HUES64 (cell line): ENCODE data around the gene EPG5.

ENCODE experiments used
- H3K27ac ChIP-seq: 2 replicates; pipeline ENCODE4 v1.7.0; 2013; ENCODE audit warnings: low read depth, low read length, inconsistent platforms
- H3K27me3 ChIP-seq: 2 replicates; pipeline ENCODE4 v1.6.1; 2013; ENCODE audit warnings: mild to moderate bottlenecking, low read length; ENCODE audit not compliant: insufficient read depth
- H3K36me3 ChIP-seq: 2 replicates; pipeline ENCODE4 v1.6.1; 2013; ENCODE audit warnings: mild to moderate bottlenecking, low read length; ENCODE audit not compliant: insufficient read depth
- H3K4me1 ChIP-seq: 2 replicates; pipeline ENCODE4 v1.6.1; 2013; ENCODE audit warnings: mild to moderate bottlenecking, low read length, moderate library complexity; ENCODE audit not compliant: insufficient read depth
- H3K4me3 ChIP-seq: 2 replicates; pipeline ENCODE4 v1.5.1; 2013; ENCODE audit warnings: mild to moderate bottlenecking, low read length, moderate library complexity
- H3K9ac ChIP-seq: 2 replicates; pipeline ENCODE4 v1.6.1; 2013; ENCODE audit warnings: mild to moderate bottlenecking, low read depth, low read length
- H3K9me3 ChIP-seq: 2 replicates; pipeline ENCODE4 v1.6.1; 2013; ENCODE audit warnings: low read depth, low read length; ENCODE audit not compliant: insufficient read depth
- WGBS: fragments of 150-250, 120-280 bp; methylation state at CpG from one replicate; pipeline ENCODE4 v1.1.7; 2013; ENCODE audit warnings: missing lambda C conversion rate; 5-methylcytosine and 5-hydroxymethylcytosine counted together

Gene EPG5

DNA sequence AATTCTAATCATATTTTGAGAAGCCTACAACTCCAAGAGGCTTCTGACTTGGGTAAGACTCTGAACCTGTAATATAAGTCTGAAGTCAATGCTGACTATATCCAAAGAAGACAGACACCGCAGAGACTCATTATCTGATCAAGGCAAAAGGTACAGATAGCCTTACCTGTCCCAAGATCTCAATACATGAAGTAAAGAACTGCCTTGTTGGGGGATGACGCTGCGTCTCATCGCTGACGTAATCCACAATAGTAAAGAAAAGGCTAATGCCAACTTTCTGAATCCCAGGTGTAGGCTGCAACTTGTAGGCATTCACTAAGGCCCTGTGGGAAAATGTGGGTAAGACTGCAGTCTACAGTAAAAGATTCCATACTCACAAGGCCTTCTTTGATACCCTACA is 79.5 kb downstream of the EPG5 start:
- H3K9me3 ChIP-seq, result no peaks in the 10 kb centered on the region
- over 99% methylated on average over 5 of the region's 5 CpGs for WGBS
- H3K4me3 ChIP-seq, result no peak overlapping the region
- no peak overlapping the region for H3K9ac ChIP-seq
- H3K36me3 ChIP-seq, result peaks cover 35% of the 10 kb centered on the region
- H3K4me1 ChIP-seq, result no peaks in the 10 kb centered on the region
- no peak overlapping the region for H3K27ac ChIP-seq
- no peaks in the 10 kb centered on the region for H3K27me3 ChIP-seq

DNA sequence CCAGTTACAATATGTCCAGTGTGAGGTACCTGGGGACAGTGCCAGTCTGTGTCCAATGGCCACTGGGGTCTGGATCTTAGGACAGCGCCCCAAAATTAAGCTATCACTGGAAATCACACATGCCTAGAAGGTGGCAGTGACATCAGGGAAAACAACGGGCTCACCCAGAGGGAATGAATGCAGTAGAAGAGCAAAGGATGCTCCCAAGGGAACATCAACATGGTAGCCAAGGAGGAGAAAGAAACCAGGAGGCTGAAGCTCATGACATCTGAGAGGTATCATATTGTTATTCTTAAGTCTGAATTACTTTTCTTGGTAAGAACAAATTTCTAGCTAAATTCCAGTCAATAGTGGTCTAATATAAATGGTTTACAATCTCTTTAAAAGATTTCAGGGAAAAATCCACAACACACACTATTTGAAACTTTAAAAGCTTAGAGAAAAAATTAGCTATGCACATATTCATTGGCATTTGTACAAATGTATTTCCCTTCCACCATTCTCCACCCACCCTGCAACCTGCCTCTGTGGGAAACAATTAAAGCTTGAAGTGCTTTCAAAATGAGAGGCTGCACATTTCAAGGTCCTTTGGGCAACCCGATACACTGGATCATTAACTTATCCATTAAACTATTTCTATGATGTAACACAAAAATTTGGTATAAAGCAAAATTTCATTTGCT is 86.1 kb downstream of the EPG5 start:
- H3K4me1 ChIP-seq, result peaks cover 4% of the 10 kb centered on the region; the same call in 1 of the 2 replicates
- peaks cover 2% of the 10 kb centered on the region; the same call in 1 of the 2 replicates for H3K9me3 ChIP-seq
- H3K9ac ChIP-seq, result no peak overlapping the region
- H3K4me3 ChIP-seq, result no peak overlapping the region
- H3K36me3 ChIP-seq, result peaks cover 47% of the 10 kb centered on the region
- 91% methylated on average over 3 of the region's 3 CpGs for WGBS
- no peaks in the 10 kb centered on the region for H3K27me3 ChIP-seq
- no peak overlapping the region for H3K27ac ChIP-seq

DNA sequence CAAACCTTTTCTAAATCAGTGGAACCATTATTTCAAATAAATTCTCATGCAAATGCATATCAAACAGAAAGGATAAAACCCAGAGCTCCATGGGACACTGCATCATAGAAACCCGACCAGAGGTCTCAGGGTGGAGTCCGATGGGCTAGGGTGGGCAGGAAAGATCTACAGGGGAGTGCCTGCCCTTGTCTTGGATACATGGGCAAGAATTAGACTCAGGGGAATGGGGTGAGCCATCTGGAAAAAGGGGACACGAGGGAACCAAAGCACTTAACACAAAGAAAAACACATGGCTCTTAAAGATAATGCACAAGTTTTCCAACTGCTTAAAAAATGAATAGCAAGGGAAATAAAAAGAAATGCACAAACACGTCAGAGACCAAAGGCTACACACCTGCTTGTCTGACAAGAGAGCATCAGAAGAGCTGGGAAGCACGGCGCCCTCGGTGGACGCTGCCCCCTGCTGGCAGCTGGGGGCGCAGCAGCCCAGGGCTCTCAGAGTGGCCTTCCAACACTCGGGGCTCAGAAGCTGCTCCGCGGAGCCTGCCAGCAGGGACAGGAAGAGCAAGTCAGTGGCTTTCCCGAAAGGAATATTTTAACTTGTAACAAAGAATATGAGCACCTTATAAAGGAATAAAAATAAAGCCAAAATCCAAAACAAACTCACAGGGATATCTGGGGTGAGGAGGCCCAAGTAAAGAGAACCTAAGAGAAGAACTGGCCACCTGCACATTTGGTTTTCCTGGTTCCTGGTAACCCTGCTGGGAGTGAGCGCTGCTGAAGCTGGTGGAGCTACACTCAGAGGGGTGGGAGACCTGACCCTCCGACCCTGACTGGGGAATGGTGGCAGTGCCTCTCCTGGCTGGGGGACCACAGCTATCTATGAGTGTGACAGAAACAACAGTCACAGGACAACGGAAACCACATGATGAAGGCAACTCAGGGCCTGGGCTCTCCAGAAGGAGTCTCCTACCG is 87.2 kb downstream of the EPG5 start:
- Histone ChIP-seq H3K27me3 (no peaks in the 10 kb centered on the region), H3K4me1 (peaks cover 4% of the 10 kb centered on the region; the same call in 1 of the 2 replicates), H3K36me3 (peaks cover 53% of the 10 kb centered on the region), H3K9ac (no peak overlapping the region), H3K4me3 (no peak overlapping the region), H3K27ac (no peak overlapping the region), H3K9me3 (peaks cover 4% of the 10 kb centered on the region; the same call in 1 of the 2 replicates)
- WGBS, result 43% methylated on average over 16 of the region's 17 CpGs

DNA sequence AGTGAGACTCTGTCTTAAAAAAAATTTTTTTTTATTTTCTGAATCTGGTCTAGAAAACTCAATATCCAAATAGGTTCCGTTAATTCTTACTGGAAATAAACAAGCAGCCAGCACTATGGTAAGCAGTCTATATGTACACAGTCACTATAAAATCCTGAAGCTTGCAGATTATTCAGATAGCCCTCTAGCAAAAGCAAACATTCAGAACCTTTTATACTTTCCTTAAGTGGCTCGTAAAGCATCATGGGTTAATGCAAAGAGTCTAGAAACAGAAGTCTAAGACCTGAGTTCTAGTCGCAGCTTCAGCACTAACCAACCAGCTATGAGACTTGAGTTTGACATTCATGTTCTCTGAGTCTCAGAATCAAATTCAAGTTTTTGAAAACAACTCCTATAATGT is 89.7 kb downstream of the EPG5 start:
- Histone ChIP-seq H3K36me3 (peaks cover 52% of the 10 kb centered on the region), H3K4me3 (no peak overlapping the region), H3K27me3 (no peaks in the 10 kb centered on the region), H3K9ac (no peak overlapping the region), H3K27ac (no peak overlapping the region), H3K4me1 (peaks cover 4% of the 10 kb centered on the region; the same call in 1 of the 2 replicates), H3K9me3 (peaks cover 4% of the 10 kb centered on the region; the same call in 1 of the 2 replicates)
- 98% methylated on average over 3 of the region's 3 CpGs for WGBS

DNA sequence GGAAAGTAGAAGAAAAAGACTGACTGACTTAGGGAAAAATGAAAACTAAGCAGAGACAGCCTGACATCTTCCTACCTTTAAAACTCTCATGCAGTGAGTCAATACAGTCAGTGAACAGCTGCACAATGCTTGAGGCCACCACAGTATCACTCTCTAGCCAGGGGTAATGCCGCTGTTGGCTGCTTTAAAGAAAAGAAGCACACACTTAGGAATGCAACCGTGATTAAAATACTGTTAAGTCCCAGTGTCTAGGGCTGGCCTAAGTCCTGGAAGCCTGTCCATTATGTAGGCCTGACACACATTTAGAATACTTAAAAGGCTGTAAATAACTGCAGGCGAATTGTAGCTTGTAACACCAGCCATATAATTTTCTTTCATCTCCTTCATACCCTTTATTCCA is 91.0 kb downstream of the EPG5 start:
- H3K36me3 ChIP-seq, result peaks cover 45% of the 10 kb centered on the region
- H3K27ac ChIP-seq, result no peak overlapping the region

DNA sequence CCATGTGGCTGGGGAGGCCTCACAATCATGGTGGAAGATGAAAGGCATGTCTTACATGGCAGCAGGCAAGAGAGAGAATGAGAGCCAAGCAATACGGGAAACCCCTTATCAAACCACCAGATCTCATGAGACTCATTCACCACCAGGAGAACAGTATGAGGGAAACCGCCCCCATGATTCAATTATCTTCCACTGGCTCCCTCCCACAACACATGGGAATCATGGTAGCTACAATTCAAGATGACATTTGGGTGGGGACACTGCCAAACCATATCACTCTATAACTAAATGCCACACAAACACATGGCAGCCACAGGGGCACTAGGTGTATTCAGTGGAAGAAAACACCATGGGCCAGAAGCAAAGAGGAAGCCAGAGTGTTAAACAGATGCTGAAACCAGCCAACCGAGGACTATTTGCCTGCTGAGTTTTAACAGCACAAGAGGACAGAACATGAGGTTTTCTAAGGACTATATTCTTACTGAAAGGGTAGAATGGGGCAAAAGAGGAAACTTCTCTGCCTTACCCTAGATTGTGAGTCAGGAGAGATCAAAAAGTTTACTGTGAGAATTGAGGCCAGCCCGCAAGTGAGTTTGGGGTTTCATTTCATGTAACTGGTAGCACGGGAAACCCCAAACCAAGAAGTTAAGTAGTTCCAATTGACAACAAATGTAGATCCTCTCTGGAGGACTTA is 92.5 kb downstream of the EPG5 start:
- Histone ChIP-seq H3K4me1 (no peaks in the 10 kb centered on the region), H3K27me3 (no peaks in the 10 kb centered on the region), H3K27ac (no peak overlapping the region), H3K36me3 (peaks cover 50% of the 10 kb centered on the region), H3K9ac (no peak overlapping the region), H3K4me3 (no peak overlapping the region), H3K9me3 (peaks cover 4% of the 10 kb centered on the region; the same call in 1 of the 2 replicates)
- 94% methylated on average over 5 of the region's 5 CpGs for WGBS

More for the DNA sequence above, 91.0 kb downstream of the EPG5 start:
- H3K4me1 ChIP-seq, result peaks cover 4% of the 10 kb centered on the region; the same call in 1 of the 2 replicates
- no peaks in the 10 kb centered on the region for H3K27me3 ChIP-seq
- H3K9me3 ChIP-seq, result peaks cover 4% of the 10 kb centered on the region; the same call in 1 of the 2 replicates
- H3K4me3 ChIP-seq, result no peak overlapping the region
- 96% methylated on average over 3 of the region's 3 CpGs for WGBS
- no peak overlapping the region for H3K9ac ChIP-seq

DNA sequence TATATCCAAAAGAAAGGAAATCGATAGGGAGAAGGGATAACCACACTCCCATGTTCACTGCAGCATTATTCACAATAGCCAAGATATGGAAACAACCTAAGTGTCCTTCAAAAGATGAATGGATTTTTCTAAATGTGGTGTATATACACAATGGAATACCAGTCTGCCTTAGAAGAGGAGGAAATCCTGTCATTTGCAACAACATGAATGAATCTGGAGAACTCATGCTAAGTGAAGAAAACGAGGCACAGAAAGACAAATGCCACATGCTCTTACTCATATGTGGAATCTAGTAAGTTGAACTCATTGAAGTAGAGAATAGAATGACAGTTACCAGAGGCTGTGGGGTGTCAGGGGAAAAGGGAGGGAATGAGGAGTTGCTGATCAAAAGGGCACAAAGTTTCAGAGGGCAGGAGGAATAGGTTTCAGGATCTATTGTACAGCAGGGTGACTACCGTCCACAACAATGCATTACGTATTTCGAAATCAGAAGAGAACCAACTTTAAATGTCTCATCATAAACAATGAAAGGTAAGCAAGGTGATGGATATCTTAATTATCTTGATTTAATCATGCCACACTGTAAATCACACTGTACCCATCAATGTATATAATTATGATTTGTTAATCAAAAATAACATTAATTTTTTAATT is 95.6 kb downstream of the EPG5 start:
- 97% methylated on average over 4 of the region's 5 CpGs for WGBS
- Histone ChIP-seq H3K27me3 (no peaks in the 10 kb centered on the region), H3K4me1 (no peaks in the 10 kb centered on the region), H3K9me3 (peaks cover 4% of the 10 kb centered on the region; the same call in 1 of the 2 replicates), H3K36me3 (peaks cover 47% of the 10 kb centered on the region), H3K4me3 (no peak overlapping the region), H3K9ac (no peak overlapping the region), H3K27ac (no peak overlapping the region)

DNA sequence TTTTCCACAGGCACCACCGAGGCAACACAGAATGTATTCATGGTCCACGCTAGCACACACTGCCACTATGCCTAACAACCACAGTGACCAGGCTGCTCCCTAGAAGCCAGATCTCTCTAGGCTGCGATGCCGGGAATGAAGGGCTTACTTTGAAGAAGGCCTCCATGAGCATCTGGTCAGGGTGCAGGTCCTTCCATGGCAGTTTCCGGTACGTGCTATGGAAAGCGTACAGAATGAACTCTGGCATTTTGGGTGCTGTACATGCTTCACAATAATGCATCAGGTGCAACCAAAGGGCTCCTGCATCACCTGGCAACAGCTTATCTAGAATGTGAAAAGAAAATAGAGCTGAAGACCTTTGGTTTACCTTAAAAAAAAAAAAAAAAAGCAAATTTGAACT is 96.7 kb downstream of the EPG5 start:
- Histone ChIP-seq H3K9me3 (0 out of 2 replicates have a peak, but pooled peaks cover under 1% of the 10 kb centered on the region), H3K27ac (no peak overlapping the region), H3K4me3 (no peak overlapping the region), H3K36me3 (peaks cover 46% of the 10 kb centered on the region), H3K4me1 (no peaks in the 10 kb centered on the region), H3K27me3 (no peaks in the 10 kb centered on the region), H3K9ac (no peak overlapping the region)
- 96% methylated on average over 7 of the region's 7 CpGs for WGBS

DNA sequence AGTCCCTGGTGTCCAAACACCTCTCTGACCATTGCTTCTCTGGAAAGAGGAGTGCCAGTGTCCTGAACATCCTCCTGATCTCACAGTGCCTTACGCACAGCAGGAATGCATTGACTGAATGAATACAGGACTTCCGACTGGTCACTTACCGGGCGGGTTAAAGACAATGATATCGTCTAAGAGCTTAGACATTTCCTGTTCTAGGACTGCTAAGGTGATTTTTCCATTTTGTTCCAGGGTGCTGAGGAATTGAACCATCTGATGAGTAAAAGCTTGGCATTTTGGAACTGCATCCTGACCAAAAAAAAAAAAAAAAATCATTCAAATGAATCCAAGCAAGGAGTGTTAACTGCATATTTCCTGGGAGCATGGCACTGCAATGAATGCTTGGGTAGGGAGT is 101.7 kb downstream of the EPG5 start:
- Histone ChIP-seq H3K4me1 (no peaks in the 10 kb centered on the region), H3K4me3 (no peak overlapping the region), H3K9me3 (no peaks in the 10 kb centered on the region), H3K36me3 (peaks cover 57% of the 10 kb centered on the region), H3K9ac (no peak overlapping the region), H3K27ac (no peak overlapping the region), H3K27me3 (no peaks in the 10 kb centered on the region)
- WGBS, result 94% methylated on average over 5 of the region's 5 CpGs

DNA sequence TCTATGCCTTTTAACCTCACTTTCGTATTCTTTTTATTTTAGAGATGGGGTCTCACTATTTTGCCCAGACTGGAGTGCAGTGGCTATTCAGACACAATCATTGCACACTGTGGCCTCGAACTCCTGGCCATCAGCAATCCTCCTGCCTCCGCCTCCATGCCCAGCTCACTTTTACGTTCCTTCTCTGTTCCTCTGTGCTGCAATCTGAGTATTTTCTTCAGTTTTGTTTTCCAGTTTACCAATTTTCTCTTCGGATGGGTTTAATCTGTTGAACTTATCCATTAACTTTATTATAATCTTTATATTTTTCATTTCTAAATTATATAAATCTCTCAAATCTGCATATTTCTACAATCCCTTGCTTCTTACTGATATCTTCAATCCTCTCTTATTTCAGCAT is 103.0 kb downstream of the EPG5 start:
- H3K36me3 ChIP-seq, result peaks cover 63% of the 10 kb centered on the region

More for the DNA sequence above, 103.0 kb downstream of the EPG5 start:
- Histone ChIP-seq H3K9me3 (no peaks in the 10 kb centered on the region), H3K4me1 (no peaks in the 10 kb centered on the region), H3K27me3 (no peaks in the 10 kb centered on the region), H3K4me3 (no peak overlapping the region), H3K9ac (no peak overlapping the region), H3K27ac (no peak overlapping the region)
- WGBS, result 89% methylated on average over 5 of the region's 5 CpGs
